H1 (cell line): ENCODE measurements around the gene TWNK. TPM values are rescaled to one million over a fixed set of nuclear protein-coding genes. Genes with fewer than 3 reads are reported as not detected.

Source experiments
- CTCF ChIA-PET: fragments of 300-600 bp; sonication (Branson Sonifier 250); formaldehyde crosslinking; loops from one replicate; lab custom pipeline; 2021; ENCODE audit not compliant: partially characterized antibody; lab: Charles Lee
- POLR2A ChIA-PET: fragments of 300-600 bp; sonication (Branson Sonifier 250); formaldehyde crosslinking; loops from one replicate; lab custom pipeline; 2021; ENCODE audit warnings: inconsistent platforms; ENCODE audit not compliant: partially characterized antibody; lab: Charles Lee
- DNase-seq, 2 experiments: peaks; one replicate each; pipeline versions ENCODE4 v3.0.0 to v3.0.0-alpha.2; 2010 to 2022; ENCODE audit warnings: low spot score in 2 of 2, low read depth in 1 of 2, mixed read lengths in 1 of 2
- FAIRE-seq: peaks from 2 replicates; lab custom pipeline; 2011; peaks lifted over from hg19 to GRCh38; lab: Jason Lieb, UNC
- H2AFZ ChIP-seq: 2 replicates; pipeline ENCODE4 v1.8.1; 2012; ENCODE audit warnings: low read length, inconsistent platforms
- H2AK5ac ChIP-seq: 2 replicates; pipeline ENCODE4 v1.6.1; 2013; ENCODE audit warnings: low read depth, low read length
- H2BK120ac ChIP-seq: replicated peaks from 2 replicates; pipeline ENCODE3; 2013; ENCODE audit warnings: low read depth, low read length, inconsistent platforms
- H2BK12ac ChIP-seq: 2 replicates; pipeline ENCODE4 v1.6.1; 2013; ENCODE audit warnings: low read depth, low read length
- H2BK15ac ChIP-seq: 2 replicates; pipeline ENCODE4 v1.6.1; 2013; ENCODE audit warnings: low read length
- H2BK20ac ChIP-seq: 2 replicates; pipeline ENCODE4 v1.6.1; 2013; ENCODE audit warnings: low read length
- H2BK5ac ChIP-seq: 2 replicates; pipeline ENCODE4 v1.6.1; 2013; ENCODE audit warnings: low read depth, low read length
- H3K14ac ChIP-seq: 2 replicates; pipeline ENCODE4 v1.6.1; 2013; ENCODE audit warnings: inconsistent platforms; ENCODE audit not compliant: insufficient read length
- H3K18ac ChIP-seq: 2 replicates; pipeline ENCODE4 v1.6.1; 2013; ENCODE audit warnings: low read length; ENCODE audit errors: extremely low read depth
- H3K23ac ChIP-seq: 2 replicates; pipeline ENCODE4 v1.6.1; 2013; ENCODE audit warnings: inconsistent platforms; ENCODE audit not compliant: insufficient read length
- H3K23me2 ChIP-seq: 2 replicates; pipeline ENCODE4 v1.6.1; 2013; ENCODE audit warnings: low read depth, low read length
- H3K27ac ChIP-seq: 2 replicates; pipeline ENCODE4 v1.6.1; 2011; ENCODE audit warnings: low read depth, low read length, inconsistent platforms
- H3K27me3 ChIP-seq, 4 experiments: replicated peaks in 1 of 4; 1 replicate in 1 of 4; 2 replicates in 3 of 4; pipeline versions ENCODE4 v1.6.1 to v1.8.1; 2011 to 2013; ENCODE audit warnings: low read length in 3 of 4, mild to moderate bottlenecking in 3 of 4, inconsistent platforms in 2 of 4, mixed read lengths in 2 of 4, moderate library complexity in 1 of 4; ENCODE audit not compliant: control insufficient read depth in 3 of 4, insufficient read depth in 3 of 4; ENCODE audit errors: extremely low read depth in 1 of 4
- H3K36me3 ChIP-seq, 4 experiments: 2 replicates each; pipeline versions ENCODE4 v1.6.1 to v1.8.1; 2011 to 2013; ENCODE audit warnings: mild to moderate bottlenecking in 4 of 4, low read length in 3 of 4, moderate library complexity in 2 of 4, control low read depth in 1 of 4, inconsistent platforms in 1 of 4; ENCODE audit not compliant: insufficient read depth in 4 of 4, control insufficient read depth in 2 of 4
- H3K4ac ChIP-seq: replicated peaks from 2 replicates; pipeline ENCODE3; 2013; ENCODE audit warnings: low read length, low read depth, mixed read lengths, inconsistent platforms; ENCODE audit not compliant: insufficient read length
- H3K4me1 ChIP-seq, 4 experiments: replicated peaks in 1 of 4; 1 replicate in 1 of 4; 2 replicates in 3 of 4; pipeline versions ENCODE4 v1.6.1 to v1.8.1; 2011 to 2013; ENCODE audit warnings: low read length in 3 of 4, inconsistent platforms in 2 of 4, mixed read lengths in 1 of 4; ENCODE audit not compliant: insufficient read depth in 4 of 4, control insufficient read depth in 3 of 4
- H3K4me2 ChIP-seq, 2 experiments: 2 replicates each; pipeline versions ENCODE4 v1.6.1 to v1.8.1; 2011 to 2013; ENCODE audit warnings: low read depth in 2 of 2, low read length in 2 of 2, control low read depth in 1 of 2, inconsistent platforms in 1 of 2, mild to moderate bottlenecking in 1 of 2; ENCODE audit not compliant: insufficient read depth in 1 of 2
- H3K4me3 ChIP-seq, 4 experiments: fragments of 200-600, 300-600 bp in 1 of 4; sonication (generic), shearing (Covaris generic), sonication (Bioruptor Twin) in 1 of 4; 2 replicates each; pipeline versions ENCODE4 v1.5.1 to v1.8.1; 2011 to 2016; ENCODE audit warnings: low read length in 4 of 4, low read depth in 3 of 4, control low read depth in 2 of 4, inconsistent platforms in 2 of 4, mild to moderate bottlenecking in 2 of 4, mixed read lengths in 1 of 4, moderate library complexity in 1 of 4; ENCODE audit not compliant: insufficient read depth in 2 of 4; ENCODE audit errors: extremely low read depth in 1 of 4
- H3K56ac ChIP-seq: replicated peaks from 2 replicates; pipeline ENCODE3; 2013; ENCODE audit warnings: low read depth, mild to moderate bottlenecking, mixed read lengths, low read length, inconsistent platforms; ENCODE audit not compliant: insufficient read length
- H3K79me1 ChIP-seq: 2 replicates; pipeline ENCODE4 v1.6.1; 2013; ENCODE audit warnings: low read depth, low read length, control low read depth
- H3K79me2 ChIP-seq, 2 experiments: 2 replicates each; pipeline versions ENCODE4 v1.6.1 to v1.8.1; 2012 to 2013; ENCODE audit warnings: low read length in 2 of 2, mild to moderate bottlenecking in 2 of 2, inconsistent platforms in 1 of 2; ENCODE audit not compliant: insufficient read depth in 2 of 2, control insufficient read depth in 1 of 2
- H3K9ac ChIP-seq, 4 experiments: replicated peaks in 1 of 4; 1 replicate in 1 of 4; 2 replicates in 3 of 4; pipeline versions ENCODE4 v1.6.1 to v1.8.1; 2011 to 2013; ENCODE audit warnings: low read depth in 3 of 4, low read length in 3 of 4, control low read depth in 2 of 4, mild to moderate bottlenecking in 2 of 4, moderate library complexity in 2 of 4, inconsistent platforms in 1 of 4; ENCODE audit errors: extremely low read depth in 1 of 4
- H3K9me3 ChIP-seq, 2 experiments: 2 replicates each; pipeline versions ENCODE4 v1.6.1 to v1.8.1; 2012 to 2013; ENCODE audit warnings: mild to moderate bottlenecking in 2 of 2, moderate library complexity in 2 of 2, control low read depth in 1 of 2, inconsistent platforms in 1 of 2, low read depth in 1 of 2, low read length in 1 of 2, mixed read lengths in 1 of 2; ENCODE audit not compliant: insufficient read depth in 2 of 2
- H4K20me1 ChIP-seq, 2 experiments: replicated peaks in 1 of 2; 2 replicates each; pipeline versions ENCODE3 to v1.8.1; 2011 to 2013; ENCODE audit warnings: inconsistent platforms in 2 of 2, low read length in 2 of 2, mild to moderate bottlenecking in 1 of 2; ENCODE audit not compliant: insufficient read depth in 2 of 2, control insufficient read depth in 1 of 2
- H4K5ac ChIP-seq: 2 replicates; pipeline ENCODE4 v1.6.1; 2013; ENCODE audit warnings: low read length, low read depth, mixed read lengths, inconsistent platforms; ENCODE audit not compliant: insufficient read length
- H4K8ac ChIP-seq: 2 replicates; pipeline ENCODE4 v1.8.0; 2013; ENCODE audit warnings: mild to moderate bottlenecking, moderate library complexity, low read length, inconsistent platforms; ENCODE audit not compliant: insufficient read depth; ENCODE audit errors: extremely low read depth
- H4K91ac ChIP-seq: replicated peaks from 2 replicates; pipeline ENCODE3; 2013; ENCODE audit warnings: low read length, mixed read lengths, inconsistent platforms; ENCODE audit not compliant: insufficient read length
- POLR2AphosphoS5 ChIP-seq: IDR thresholded peaks from 2 replicates; pipeline ENCODE4 v1.6.1; 2011; ENCODE audit warnings: low read depth, low read length
- POU5F1 ChIP-seq: IDR thresholded peaks from 2 replicates; pipeline ENCODE4 v1.6.1; 2011; ENCODE audit warnings: low read depth, mild to moderate bottlenecking, low read length, moderate library complexity
- WGBS, 2 experiments: shearing (Covaris generic) in 1 of 2; methylation state at CpG; one replicate each; pipeline versions ENCODE4 v1.1.6 to v1.1.7; 2013 to 2015; ENCODE audit warnings: low lambda C conversion rate in 2 of 2, mixed read lengths in 2 of 2, inconsistent platforms in 1 of 2, low coverage in 1 of 2, missing lambda C conversion rate in 1 of 2; ENCODE audit not compliant: insufficient replicate concordance in 2 of 2, insufficient coverage in 1 of 2, insufficient read length in 1 of 2; ENCODE audit errors: extremely low coverage in 1 of 2, missing lambda C conversion rate in 1 of 2; 5-methylcytosine and 5-hydroxymethylcytosine counted together
- polyA plus RNA-seq, 7 experiments: library from polyadenylated mRNA; depleted of rRNA in 3 of 7; stranded (reverse) in 5 of 7; unstranded in 2 of 7; fragments of >200 nt in 5 of 7; fragments of 200-250 nt in 2 of 7; gene quantifications; 1 replicate in 5 of 7; 2 replicates in 1 of 7; 4 replicates in 1 of 7; pipeline versions ENCODE4 v1.2.1 to v1.2.3, GENCODE V29; 2011 to 2013; ENCODE audit warnings: missing spikeins in 2 of 7, mixed read lengths in 2 of 7
- total RNA-seq: library from RNA; stranded (reverse); fragmentation: NEBNext Ultra II Directional; extraction: Animal tissue kit (Norgen Biotek cat#: 25700); gene quantifications from 2 replicates; pipeline ENCODE4 v1.2.1, GENCODE V29; 2021

The TWNK gene
- total and polyA plus RNA-seq, 2 of the 8 experiments (the other 6 are each of a cell fraction or from before 2014, with no cell fraction given): 15.4 to 32.5 TPM

GRCh38 chr10:100983868-100984671, 3.3 kb upstream of the TWNK start:
- TF ChIP-seq POU5F1 (no peak), POLR2AphosphoS5 (no peak)
- Histone ChIP-seq H4K20me1 (peaks cover 0 to 10% of the 10 kb centered on the region in 2 experiments), H3K4ac (no peak overlapping the region), H2BK12ac (no peak overlapping the region), H2BK15ac (no peak overlapping the region), H4K5ac (no peak overlapping the region), H2BK120ac (no peak overlapping the region), H2AK5ac (no peak overlapping the region), H3K9ac (no peak overlapping the region), H2AFZ (no peak overlapping the region), H3K79me2 (peaks cover 15 to 27% of the 10 kb centered on the region in 2 experiments), H3K4me3 (no peak overlapping the region), H3K27ac (no peak overlapping the region), H3K4me1 (peaks cover 0 to 12% (median 5%) of the 10 kb centered on the region in 4 experiments; a peak in 4 of 7 replicates), H3K79me1 (peaks cover 15% of the 10 kb centered on the region), H4K8ac (no peak overlapping the region), H3K36me3 (peaks cover 0 to 24% (median 7%) of the 10 kb centered on the region in 4 experiments; a peak in 4 of 8 replicates), H2BK20ac (no peak overlapping the region), H4K91ac (no peak overlapping the region), H2BK5ac (no peak overlapping the region), H3K27me3 (no peaks in the 10 kb centered on the region), H3K4me2 (no peak overlapping the region), H3K9me3 (no peaks in the 10 kb centered on the region), H3K56ac (no peak overlapping the region), H3K23me2 (peaks cover 9% of the 10 kb centered on the region; the same call in 1 of the 2 replicates), H3K23ac (no peak overlapping the region), H3K18ac (no peak overlapping the region), H3K14ac (no peak overlapping the region)
- WGBS, 2 experiments: 86% methylated on average over 9 of the region's 13 CpGs; no CpG with 5 or more reads in 1 of the 2 experiments
- ChIA-PET CTCF (interaction anchor here (1.0 to 21.2 kb wide), 4 partner anchors 14 to 29 kb away, joined by 4 to 352 read pairs (median 6); no protein-coding TSS in a partner anchor), POLR2A (interaction anchor here (1.3 to 1.7 kb wide), 3 partner anchors 9 to 18 kb away, joined by 3 to 4 read pairs (median 3); partner anchors contain the start of gene SEMA4G)
- FAIRE-seq (no peak), DNase-seq (no peak)
